HG03457 (cell line): ENCODE data around the gene SLC35A4.
"Not testable (repeated sequence)": the region's sequence is repeated elsewhere in the genome, so short reads cannot be mapped to it uniquely, and the experiment has no call there.

ENCODE experiments used
- ATAC-seq: cut with Tn5 transposase; IDR thresholded peaks from one replicate; pipeline ENCODE4 v1.9.1; 2021; ENCODE audit warnings: moderate number of reproducible peaks; ENCODE audit not compliant: unreplicated experiment

The SLC35A4 gene

DNA sequence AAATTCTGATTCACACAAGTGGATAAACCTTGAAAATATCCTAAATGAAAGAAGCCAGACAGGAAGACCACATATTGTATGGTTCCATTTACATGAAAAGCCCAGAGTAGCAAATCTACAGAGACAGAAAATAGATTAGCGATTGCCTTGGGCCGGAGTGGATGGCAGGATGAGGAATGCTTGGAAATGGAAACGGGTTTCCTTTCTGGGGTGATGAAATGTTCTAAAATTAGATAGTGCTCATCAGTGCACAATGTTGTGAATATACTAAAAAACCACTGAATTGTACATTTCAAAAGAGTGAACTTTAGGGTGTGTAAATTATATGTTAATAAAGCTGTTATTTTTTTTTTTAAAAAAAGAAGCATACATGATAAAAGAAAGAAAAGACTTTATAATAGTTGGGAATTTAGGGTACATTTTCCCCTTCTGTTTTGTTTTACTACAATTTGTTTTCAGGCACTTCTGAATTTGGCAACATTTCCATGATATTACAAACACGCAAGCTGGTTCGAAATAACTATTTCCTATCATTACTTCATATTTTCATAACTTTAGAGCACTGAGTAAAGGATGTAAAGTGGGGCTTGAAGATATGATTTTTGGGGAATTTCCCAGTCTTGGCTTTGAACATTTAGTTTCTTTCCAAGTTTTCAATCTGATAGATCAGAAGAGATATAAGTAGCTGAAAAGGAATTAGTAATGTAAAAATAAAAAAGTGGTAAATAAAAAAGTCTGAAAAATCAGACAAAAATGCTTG is 23.9 kb downstream of the SLC35A4 start:
- no peak for ATAC-seq

- no peak for ATAC-seq
Observed at GRCh38 chr5:140590861-140591260, 26.2 kb downstream of the SLC35A4 start.

DNA sequence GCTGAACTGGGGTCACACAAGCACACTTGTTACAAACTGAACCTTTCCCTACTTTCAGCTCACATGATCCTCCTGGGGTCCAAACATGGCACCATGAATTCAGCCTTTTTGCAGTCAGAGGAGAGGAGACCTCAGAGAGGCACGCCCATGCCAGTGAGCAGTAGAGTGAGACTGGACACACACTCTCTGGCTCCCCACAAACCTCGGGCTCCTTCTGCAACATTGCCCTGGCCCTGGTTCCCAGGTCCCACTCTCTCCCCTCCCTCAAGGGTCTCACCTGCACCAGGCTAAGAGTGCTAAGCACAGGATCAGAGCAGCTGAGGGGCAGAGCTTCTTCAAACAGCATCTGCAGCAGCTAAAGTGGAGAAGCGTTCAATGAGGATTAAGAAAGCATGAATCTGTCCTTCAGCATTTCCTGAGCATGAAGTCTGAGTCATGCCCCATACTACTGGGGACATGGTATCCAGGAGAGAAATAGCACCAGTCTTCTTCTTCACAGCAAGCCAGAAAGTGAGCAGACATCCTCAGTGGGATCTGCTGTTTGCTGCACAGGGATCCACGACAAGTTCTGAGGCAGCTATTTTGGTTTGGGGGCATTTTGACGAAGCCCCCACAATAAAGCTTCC is 27.2 kb downstream of the SLC35A4 start:
- no peak for ATAC-seq

DNA sequence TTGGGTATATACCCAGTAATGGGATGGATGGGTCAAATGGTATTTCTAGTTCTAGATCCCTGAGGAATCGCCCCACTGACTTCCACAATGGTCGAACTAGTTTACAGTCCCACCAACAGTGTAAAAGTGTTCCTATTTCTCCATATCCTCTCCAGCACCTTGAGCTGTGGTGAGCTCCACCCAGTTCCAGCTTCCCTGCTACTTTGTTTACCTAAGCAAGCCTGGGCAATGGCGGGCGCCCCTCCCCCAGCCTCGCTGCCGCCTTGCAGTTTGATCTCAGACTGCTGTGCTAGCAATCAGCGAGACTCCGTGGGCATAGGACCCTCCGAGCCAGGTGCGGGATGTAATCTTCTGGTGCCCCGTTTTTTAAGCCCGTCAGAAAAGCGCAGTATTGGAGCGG is 28.4 kb downstream of the SLC35A4 start:
- not testable (repeated sequence) for ATAC-seq

GRCh38 chr5:140594169-140594568 is 29.5 kb downstream of the SLC35A4 start:
- ATAC-seq = no peak

- ATAC-seq = no peak
Observed at GRCh38 chr5:140595538-140596300, 31.1 kb downstream of the SLC35A4 start.

DNA sequence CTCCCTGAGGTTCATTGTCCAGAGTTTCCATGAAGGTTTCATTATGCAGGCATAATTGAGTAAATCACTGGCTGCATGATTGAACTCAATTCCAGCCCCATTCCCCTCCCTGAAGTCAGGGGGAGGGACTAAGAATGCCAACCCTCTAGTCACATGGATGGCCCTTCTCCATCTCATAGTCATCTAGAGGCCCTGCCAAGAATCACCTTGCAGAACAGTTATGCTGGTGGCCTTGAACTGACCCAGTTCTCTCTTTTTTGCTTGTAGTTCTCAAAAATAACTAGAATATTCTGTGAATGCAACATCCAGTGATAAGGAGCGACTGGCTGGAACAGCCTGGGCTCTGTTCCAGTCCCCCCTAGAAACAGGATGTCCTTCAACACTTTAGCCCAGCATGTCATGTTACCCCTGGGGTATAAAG is 31.7 kb downstream of the SLC35A4 start:
- no peak for ATAC-seq

- no peak for ATAC-seq
Observed at GRCh38 chr5:140598836-140599235, 34.2 kb downstream of the SLC35A4 start.

- no peak for ATAC-seq
Observed at GRCh38 chr5:140600096-140600495, 35.5 kb downstream of the SLC35A4 start.

DNA sequence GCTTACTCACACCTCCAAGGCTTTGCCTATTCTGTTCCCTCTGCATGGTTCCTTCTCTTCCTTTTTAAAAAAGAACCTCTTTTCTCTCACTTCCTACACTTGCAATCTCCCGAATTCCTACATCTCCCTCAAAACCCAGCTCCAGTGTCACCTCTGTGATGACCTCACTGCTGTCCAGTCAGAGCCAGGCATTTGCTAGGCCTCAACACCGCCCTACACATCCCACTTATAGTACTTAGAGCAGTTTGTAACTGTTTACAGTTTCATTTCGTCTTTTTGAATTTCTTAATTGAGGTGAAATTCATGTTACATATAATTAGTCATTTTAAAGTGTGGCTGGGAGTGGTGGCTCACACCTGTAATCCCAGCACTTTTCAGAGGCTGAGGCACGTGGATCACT is 37.5 kb downstream of the SLC35A4 start:
- no peak for ATAC-seq

DNA sequence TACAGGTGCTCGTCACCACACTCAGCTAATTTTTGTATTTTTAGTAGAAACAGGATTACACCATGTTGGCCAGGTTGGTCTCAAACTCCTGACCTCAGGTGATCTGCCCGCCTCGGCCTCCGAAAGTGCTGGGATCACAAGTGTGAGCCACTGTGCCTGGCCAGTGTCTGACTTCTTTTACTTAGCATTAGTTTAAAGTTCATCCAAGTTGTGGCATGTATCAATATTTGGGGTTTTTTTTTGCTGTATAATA is 38.7 kb downstream of the SLC35A4 start:
- not testable (repeated sequence) for ATAC-seq

GRCh38 chr5:140603734-140604133 is 39.1 kb downstream of the SLC35A4 start:
- ATAC-seq = no peak

- no peak for ATAC-seq
Observed at GRCh38 chr5:140605879-140606278, 41.3 kb downstream of the SLC35A4 start.

- no peak for ATAC-seq
Observed at GRCh38 chr5:140607031-140607430, 42.4 kb downstream of the SLC35A4 start.

GRCh38 chr5:140608722-140609121 is 44.1 kb downstream of the SLC35A4 start:
- ATAC-seq = no peak

- no peak for ATAC-seq
Observed at GRCh38 chr5:140609126-140609525, 44.5 kb downstream of the SLC35A4 start.

DNA sequence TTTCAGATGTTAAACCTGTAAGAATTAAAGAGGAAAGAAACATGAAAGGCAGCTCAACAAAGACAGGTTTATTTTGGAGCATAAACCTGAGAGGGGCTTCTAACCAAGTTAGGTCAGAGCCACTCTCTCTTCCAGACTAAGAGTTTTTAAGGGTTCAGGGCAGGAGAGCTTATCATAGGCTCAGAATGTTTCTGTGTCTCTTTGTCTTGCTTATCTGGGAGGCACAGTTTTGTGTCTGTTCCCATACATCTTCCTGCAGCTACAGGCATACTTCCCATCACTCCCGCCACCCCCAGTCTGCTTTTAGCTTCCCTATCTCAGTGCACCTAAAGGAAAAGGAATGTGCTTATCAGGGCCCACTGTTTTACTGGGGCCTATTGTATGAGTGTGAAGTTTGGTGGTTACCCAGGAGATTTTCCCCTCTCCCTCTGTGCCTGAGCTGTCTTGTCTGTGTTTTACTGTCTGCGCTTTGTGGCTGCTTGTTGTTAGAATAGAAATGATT is 46.4 kb downstream of the SLC35A4 start:
- no peak for ATAC-seq
